ENCODE measurements around the gene PISD.

The PISD gene

DNA sequence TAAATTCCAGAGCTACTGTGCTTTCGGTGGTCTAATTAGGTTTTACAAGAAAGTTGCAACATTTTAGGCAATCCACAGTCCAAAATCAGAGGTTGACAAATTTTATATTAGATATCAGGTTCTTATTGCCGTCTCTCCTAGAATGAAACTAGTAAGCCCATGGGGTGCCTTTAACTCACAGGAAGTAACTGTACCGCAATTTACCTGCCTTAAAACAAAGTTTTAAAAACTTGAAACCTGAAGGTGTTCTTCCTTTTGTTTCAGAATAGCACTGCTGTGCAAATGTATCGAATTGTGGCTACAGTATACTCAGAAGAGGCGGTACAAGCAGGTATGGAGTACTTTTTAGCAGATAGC is 77.2 kb downstream of the PISD start:
- no peak overlapping the region for H3K27ac ChIP-seq
- TF ChIP-seq, protein P1, sequence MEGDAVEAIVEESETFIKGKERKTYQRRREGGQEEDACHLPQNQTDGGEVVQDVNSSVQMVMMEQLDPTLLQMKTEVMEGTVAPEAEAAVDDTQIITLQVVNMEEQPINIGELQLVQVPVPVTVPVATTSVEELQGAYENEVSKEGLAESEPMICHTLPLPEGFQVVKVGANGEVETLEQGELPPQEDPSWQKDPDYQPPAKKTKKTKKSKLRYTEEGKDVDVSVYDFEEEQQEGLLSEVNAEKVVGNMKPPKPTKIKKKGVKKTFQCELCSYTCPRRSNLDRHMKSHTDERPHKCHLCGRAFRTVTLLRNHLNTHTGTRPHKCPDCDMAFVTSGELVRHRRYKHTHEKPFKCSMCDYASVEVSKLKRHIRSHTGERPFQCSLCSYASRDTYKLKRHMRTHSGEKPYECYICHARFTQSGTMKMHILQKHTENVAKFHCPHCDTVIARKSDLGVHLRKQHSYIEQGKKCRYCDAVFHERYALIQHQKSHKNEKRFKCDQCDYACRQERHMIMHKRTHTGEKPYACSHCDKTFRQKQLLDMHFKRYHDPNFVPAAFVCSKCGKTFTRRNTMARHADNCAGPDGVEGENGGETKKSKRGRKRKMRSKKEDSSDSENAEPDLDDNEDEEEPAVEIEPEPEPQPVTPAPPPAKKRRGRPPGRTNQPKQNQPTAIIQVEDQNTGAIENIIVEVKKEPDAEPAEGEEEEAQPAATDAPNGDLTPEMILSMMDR (conservative IDR thresholded peaks at IDR 0.05): no peak

DNA sequence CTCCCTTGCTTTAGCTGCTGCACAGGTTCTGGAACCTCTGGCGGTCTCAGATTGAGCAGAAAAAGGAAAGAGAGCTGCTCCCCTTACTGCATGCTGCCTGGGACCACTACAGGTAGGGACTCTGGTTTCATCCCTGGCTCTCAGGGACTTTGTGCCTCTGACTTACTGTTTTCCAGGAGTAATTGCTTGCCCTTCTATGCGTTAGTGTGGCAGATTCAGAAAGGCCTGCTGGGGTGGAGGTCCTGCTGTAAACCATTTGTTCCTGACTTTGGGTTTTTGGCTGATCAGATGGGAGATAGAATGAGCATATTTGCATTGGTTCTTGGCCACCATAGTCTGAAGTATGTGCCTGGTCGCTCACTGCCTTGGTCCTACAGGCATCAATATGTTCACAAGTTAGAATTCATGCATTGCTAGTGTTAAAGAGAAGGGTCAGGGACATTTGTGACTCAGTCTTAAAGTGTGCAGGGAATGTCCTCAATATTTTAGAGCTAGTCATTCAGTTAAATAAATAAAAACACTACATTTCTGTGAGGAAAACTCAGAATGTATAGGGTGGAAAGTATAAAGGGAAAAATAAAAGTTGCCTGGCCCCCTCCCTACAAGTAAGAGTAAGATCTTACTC is 78.0 kb downstream of the PISD start:
- H3K27ac ChIP-seq: no peak overlapping the region
- TF ChIP-seq, protein P1 (conservative IDR thresholded peaks at IDR 0.05): no peak

DNA sequence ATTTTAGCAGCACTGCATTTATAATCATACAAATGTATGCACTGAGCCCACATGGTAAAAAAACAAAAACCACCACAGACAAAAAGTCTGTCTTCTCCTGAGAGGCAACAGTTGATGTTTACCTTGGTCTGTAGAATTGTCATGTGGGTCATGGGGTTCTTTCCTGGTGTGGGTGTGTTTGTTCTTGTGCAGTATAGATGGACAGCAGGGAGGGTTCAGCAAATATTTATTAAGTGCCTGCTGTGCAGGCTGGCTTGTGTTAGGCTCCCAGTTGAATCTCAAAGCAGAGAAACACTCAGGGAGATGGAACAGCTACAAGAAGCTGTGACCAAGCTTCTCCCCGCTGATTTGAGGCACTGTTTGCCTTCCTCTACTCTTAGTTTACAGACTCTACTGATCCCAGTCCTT is 82.2 kb downstream of the PISD start:
- H3K27ac ChIP-seq: peak overlapping the region; percentile 83
- TF ChIP-seq, protein P1 (conservative IDR thresholded peaks at IDR 0.05): no peak

DNA sequence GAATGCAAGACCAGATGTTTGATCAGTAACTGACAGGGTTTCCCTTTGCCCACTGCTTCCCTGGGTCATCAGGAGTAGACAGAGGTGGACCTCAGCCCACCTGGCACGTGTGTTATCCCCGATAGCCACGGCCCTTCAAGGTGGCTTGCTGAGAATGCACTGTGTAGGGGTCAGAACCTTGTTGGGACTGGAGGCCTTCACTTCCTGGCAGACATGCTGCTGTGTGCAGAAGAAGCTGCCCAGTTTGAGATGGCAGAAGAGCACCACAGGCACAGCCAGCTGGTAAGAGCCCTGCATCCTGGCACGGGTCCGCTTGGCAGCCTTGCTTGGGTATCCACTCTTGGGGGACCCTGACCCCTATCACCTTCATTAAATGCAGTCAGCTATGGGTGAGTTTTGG is 83.8 kb downstream of the PISD start:
- H3K27ac ChIP-seq: peak overlapping the region; percentile 83; the same call in 1 of the 2 replicates
- TF ChIP-seq, protein P1 (conservative IDR thresholded peaks at IDR 0.05): no peak

DNA sequence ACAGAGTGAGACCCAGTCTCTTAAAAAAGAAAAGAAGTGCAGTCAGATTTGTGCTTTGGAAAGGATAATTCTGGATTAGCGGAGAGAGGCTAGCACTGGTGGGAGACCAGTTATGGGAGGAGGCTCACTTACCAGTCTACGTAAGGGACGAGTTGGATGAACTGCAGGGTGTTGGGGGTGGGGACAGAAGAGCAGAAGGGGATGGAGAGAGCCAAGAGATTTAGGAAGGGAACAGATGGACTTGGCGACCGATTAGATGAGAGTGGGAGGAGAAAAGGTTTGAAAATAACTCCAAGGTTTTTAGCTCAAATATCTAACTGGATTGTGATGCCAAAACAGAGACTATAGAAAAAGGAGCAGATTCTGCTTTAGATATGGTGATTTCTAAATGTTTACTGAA is 84.3 kb downstream of the PISD start:
- TF ChIP-seq, protein P1 (conservative IDR thresholded peaks at IDR 0.05): no peak
- no peak overlapping the region for H3K27ac ChIP-seq

DNA sequence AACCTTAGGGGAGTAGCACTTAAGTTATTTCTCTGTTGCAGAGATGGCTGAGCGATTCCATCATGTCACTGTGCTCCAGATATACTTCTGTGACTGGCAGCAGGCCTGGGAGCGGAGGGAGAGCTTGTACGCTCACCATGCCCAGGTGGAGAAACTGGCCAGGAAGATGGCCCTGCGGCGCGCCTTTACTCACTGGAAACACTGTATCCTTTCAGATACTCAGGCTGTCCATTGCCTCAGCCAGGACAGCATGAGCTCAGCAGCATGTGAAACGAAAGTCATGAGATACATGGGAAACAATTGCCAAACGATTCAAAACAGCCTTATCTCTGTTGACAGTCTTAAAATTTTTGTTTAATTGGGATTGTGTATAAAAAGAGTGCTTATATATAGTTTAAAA is 86.8 kb downstream of the PISD start:
- TF ChIP-seq, protein P1 (conservative IDR thresholded peaks at IDR 0.05): no peak
- H3K27ac ChIP-seq: 0 out of 2 replicates have a peak overlapping the region, but pooled peaks have one; percentile 16

DNA sequence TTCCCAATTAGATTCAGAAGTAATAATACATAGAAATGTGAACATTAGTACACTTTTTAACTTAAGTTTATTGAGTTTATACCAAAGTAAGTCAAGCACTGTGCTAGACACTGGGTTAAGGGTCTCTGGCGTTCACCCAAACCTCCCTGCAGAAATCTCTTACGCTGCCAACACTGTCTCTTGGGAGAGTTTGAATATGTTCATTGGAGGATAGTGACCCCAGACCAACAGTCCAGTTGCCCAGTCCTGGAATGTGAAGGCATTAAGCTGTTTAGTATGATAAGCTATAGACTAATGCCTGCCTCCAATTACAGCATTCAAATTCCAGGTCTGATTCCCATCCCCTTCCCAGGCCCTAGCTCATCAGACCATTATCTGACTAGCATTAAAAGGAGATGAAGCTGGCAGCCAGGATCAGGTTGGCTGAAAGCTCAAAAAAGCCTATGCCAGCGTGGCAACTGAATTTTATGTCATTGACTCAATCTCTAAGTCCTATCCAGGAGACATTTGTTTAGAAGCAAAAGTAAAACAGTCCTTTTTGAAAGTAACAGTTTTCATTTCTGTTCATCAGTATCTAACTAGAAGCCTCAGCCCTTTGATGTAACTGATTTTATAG is 87.9 kb downstream of the PISD start:
- TF ChIP-seq, protein P1 (conservative IDR thresholded peaks at IDR 0.05): no peak
- H3K27ac ChIP-seq: no peak overlapping the region

All from VCaP (cell line).